ENCODE results near the gene DISP2. TPM values are rescaled to one million over a fixed set of nuclear protein-coding genes. Genes with fewer than 3 reads are reported as not detected.

DISP2 gene
- total RNA-seq, 1 experiment from 2014 or later: not detected

DNA sequence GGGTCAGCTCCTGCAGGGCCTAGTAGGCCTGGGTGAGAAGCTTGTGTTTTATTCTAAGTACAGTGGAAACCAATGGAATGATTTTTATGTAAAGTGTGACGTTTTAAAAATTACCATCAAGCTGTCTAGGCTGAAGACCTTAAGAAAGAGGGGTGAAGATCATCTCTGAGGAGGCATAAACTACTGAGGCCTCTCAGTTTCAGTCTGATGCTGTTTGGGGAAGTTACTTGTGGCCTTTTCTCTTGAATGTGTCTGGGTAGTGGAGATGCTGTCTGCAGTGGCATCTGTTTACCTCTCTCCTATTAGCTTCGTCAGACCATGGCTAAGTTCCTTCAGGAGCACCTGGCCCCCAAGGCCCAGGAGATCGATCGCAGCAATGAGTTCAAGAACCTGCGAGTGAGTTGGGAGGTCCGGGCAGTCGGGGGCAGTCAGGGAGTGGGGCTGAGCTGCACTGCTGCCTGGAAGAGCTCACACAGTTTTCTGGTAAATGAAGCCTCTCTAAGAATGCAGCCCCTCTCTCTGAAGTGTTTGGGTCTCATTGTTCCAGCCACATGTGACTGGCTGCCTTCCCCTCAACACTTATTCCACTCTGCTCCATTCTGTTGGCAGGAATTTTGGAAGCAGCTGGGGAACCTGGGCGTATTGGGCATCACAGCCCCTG is 49.4 kb downstream of the DISP2 start:
- DNase-seq (ENCODE audit: low read depth): no peak
- in situ Hi-C loops (cut with HindIII; ENCODE audit: low pct_unique_long_range_greater_than_20kb, low sequenced_read_pairs): no loop called here

DNA sequence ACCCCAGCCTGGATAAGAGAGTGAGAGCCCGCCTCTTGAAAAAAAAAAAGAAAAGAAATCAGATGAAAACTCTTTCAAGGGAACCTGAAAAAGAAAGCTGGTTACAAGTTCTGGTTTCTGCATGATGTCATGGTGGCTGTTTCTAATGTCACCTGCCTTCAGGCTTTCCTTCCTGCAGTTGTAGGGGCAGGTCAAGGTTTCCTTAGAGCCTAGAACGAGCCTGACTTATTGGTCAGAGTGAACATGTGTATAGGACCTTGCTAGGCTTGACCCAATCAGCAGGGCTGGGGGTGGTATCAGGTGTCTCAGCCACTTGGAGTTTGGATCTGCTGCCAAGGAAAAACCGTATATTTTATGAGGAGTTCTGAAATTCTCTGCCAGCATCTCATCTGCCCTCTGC is 51.3 kb downstream of the DISP2 start:
- in situ Hi-C loops (cut with HindIII; ENCODE audit: low pct_unique_long_range_greater_than_20kb, low sequenced_read_pairs): no loop called here
- DNase-seq (ENCODE audit: low read depth): no peak

DNA sequence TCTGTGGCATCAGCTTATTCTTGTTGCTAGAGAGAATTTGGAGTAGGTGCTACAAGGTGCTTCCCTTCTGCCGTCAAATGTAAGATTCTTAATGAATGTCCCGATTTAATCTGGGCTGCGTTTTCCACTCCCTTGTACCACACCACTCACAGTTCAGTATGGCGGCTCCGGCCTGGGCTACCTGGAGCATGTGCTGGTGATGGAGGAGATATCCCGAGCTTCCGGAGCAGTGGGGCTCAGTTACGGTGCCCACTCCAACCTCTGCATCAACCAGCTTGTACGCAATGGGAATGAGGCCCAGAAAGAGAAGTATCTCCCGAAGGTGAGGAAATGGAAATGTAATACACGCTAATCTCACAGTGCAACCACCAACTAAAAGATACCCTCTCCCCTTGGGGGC is 52.5 kb downstream of the DISP2 start:
- DNase-seq (ENCODE audit: low read depth): no peak
- in situ Hi-C loops (cut with HindIII; ENCODE audit: low pct_unique_long_range_greater_than_20kb, low sequenced_read_pairs): no loop called here

DNA sequence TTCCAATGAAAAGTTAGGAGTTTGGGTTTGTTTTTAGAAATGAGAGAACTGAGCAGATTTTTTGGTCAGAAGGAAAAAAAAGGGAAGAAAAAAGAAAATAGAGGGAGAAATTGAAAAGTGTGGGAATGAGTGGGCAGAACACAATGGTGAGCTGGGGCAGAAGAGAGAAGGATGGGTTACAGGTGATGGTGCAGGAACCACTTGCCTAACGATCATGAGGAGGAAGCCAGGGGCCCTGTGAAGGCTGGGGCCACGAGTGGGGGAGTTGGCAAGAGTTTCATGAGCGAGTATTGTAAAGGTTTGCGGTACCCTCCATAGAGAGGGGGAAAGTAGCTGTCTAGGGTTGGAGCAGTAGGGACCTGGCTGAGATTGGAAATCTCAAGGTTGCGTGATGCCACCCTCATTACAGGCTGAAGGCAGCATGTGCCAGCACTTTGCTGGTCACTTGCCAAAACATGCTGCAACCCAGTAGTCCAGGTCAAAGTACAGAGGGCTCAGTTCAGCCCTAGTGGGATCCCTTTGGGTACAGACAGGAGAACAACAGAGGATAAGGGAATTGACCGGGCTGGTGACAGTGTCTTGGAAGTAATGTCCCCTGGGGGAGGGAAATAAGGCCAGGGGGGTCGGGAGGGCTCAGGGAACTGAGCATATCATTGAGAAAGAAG is 54.2 kb downstream of the DISP2 start:
- in situ Hi-C loops (cut with HindIII; ENCODE audit: low pct_unique_long_range_greater_than_20kb, low sequenced_read_pairs): no loop called here
- DNase-seq (ENCODE audit: low read depth): no peak

DNA sequence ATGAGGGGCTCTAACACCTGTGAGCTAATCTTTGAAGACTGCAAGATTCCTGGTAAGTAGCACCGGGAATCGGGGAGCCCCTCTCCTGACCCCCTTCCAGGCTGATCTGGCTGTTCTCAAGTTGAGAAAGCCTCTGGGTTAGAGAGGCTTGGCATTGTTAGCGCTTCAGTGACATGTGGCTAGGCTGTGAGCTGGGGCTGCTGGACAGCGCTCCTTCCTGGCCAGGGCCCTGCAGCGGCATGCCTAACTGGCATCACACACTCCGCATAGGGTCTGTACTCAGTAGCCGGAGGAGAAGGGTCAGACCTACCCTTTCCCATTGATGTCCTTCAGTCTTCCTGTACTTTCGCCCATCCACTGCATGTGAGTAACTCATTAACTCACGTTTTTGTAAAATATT is 55.0 kb downstream of the DISP2 start:
- no peak for DNase-seq (ENCODE audit: low read depth)
- in situ Hi-C loops (cut with HindIII; ENCODE audit: low pct_unique_long_range_greater_than_20kb, low sequenced_read_pairs): no loop called here

DNA sequence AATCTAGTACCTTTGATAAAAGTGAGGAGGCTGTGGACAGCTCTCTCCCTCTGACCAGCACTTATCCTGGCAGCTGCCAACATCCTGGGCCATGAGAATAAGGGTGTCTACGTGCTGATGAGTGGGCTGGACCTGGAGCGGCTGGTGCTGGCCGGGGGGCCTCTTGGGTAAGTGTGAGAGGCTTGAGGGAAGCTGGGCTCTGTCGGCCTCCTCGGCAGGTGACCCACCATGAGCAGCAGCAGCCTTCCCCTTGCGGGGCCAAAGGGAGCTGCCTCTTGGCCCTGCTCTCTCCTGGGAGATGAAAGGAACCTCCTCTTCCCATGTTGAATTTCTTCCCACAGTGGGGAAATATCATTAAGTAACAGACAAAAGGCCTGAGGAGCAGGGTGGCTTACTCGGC is 56.8 kb downstream of the DISP2 start:
- DNase-seq (ENCODE audit: low read depth): no peak
- in situ Hi-C loops (cut with HindIII; ENCODE audit: low pct_unique_long_range_greater_than_20kb, low sequenced_read_pairs): no loop called here

DNA sequence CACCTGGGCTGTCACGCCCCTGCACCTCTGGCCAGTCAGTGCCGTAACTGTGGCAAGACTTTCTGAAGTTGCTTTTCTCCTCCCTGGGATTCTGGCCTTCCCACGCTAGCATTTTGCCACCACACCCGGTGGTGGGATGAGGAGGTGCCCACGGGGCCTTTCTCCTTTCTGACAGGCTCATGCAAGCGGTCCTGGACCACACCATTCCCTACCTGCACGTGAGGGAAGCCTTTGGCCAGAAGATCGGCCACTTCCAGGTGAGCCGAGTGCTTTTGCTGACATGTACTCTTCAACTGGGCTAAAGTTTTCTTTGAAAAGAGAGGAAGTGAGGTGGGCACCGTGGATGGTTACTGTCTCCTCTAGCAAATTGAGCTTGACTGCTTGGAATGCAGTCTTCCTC is 57.2 kb downstream of the DISP2 start:
- in situ Hi-C loops (cut with HindIII; ENCODE audit: low pct_unique_long_range_greater_than_20kb, low sequenced_read_pairs): no loop called here
- DNase-seq (ENCODE audit: low read depth): no peak

DNA sequence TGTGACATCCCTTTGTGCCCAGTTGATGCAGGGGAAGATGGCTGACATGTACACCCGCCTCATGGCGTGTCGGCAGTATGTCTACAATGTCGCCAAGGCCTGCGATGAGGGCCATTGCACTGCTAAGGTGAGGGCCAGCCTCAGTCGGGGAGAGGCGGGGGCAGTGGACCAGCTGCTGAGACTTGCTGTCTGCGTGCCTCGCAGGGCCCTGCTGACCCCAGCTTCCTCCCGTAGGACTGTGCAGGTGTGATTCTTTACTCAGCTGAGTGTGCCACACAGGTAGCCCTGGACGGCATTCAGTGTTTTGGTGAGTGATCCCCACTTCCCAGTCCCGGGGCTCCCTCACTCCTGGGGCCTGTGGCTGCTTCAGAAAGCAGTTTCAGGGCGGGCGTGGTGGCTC is 58.0 kb downstream of the DISP2 start:
- no peak for DNase-seq (ENCODE audit: low read depth)
- in situ Hi-C loops (cut with HindIII; ENCODE audit: low pct_unique_long_range_greater_than_20kb, low sequenced_read_pairs): no loop called here

DNA sequence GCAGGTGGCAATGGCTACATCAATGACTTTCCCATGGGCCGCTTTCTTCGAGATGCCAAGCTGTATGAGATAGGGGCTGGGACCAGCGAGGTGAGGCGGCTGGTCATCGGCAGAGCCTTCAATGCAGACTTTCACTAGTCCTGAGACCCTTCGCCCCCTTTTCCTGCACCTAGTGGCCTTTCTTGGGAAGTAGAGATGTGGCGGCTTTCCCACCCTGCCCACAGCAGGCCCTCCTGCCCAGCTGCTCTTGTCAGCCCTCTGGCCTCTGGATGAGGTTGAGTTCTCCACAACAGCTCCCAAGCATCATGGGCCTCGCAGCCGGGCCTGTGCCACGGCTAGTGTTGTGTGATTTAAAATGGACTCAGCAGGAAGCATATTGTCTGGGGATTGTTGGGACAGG is 60.1 kb downstream of the DISP2 start:
- no peak for DNase-seq (ENCODE audit: low read depth)
- in situ Hi-C loops (cut with HindIII; ENCODE audit: low pct_unique_long_range_greater_than_20kb, low sequenced_read_pairs): no loop called here

DNA sequence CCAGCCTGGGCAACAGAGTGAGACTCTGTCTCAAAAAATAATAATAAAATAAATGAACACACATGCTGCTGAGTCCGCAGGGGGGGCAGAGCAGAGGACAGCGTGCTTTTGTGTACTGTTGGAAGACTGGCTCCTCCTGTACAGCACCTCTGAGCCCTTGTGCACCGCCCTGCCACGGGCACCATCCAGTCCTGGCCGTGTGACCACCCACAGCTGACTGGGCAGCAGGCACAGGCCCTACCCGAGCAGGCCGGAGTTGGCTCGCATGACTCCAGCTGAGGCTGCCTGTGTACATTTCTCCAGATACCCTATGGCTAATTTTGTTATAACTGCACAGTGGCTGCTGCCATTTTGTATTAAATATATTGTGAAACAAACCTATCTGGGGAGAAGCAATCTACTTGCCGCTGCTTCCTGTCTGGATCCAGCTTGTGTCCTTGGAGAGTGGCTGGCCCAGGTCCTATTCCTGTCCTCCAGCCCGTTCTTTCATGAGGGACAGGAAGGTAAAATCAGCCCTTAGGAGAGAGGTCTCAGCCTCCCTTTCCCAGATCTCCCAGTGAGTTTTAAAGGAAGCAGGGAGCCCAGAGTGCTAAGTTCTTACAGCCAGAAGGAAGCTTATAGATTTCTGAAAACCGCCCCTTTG is 62.2 kb downstream of the DISP2 start:
- no peak for DNase-seq (ENCODE audit: low read depth)
- in situ Hi-C loops (cut with HindIII; ENCODE audit: low pct_unique_long_range_greater_than_20kb, low sequenced_read_pairs): no loop called here

DNA sequence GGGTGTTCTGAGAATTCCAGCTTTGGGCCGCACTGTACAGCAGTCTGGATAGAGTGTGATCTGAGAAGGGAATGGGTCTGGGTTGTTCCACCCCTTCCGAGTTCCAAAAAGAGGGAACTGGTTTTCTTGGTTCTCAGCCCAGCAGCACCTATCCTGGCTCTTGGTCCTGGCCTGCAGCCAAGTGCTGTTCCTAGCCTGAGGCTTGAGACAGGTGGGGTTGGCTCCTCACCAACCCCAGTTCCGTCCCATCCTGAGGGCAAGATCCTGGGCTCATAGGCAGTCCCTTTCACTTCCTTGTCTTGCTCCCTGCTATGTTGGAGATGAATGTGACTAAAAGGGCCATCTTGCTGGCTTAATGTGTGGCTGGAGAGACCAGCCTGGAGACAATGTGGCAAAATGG is 62.8 kb downstream of the DISP2 start:
- in situ Hi-C loops (cut with HindIII; ENCODE audit: low pct_unique_long_range_greater_than_20kb, low sequenced_read_pairs): no loop called here
- no peak for DNase-seq (ENCODE audit: low read depth)

DNA sequence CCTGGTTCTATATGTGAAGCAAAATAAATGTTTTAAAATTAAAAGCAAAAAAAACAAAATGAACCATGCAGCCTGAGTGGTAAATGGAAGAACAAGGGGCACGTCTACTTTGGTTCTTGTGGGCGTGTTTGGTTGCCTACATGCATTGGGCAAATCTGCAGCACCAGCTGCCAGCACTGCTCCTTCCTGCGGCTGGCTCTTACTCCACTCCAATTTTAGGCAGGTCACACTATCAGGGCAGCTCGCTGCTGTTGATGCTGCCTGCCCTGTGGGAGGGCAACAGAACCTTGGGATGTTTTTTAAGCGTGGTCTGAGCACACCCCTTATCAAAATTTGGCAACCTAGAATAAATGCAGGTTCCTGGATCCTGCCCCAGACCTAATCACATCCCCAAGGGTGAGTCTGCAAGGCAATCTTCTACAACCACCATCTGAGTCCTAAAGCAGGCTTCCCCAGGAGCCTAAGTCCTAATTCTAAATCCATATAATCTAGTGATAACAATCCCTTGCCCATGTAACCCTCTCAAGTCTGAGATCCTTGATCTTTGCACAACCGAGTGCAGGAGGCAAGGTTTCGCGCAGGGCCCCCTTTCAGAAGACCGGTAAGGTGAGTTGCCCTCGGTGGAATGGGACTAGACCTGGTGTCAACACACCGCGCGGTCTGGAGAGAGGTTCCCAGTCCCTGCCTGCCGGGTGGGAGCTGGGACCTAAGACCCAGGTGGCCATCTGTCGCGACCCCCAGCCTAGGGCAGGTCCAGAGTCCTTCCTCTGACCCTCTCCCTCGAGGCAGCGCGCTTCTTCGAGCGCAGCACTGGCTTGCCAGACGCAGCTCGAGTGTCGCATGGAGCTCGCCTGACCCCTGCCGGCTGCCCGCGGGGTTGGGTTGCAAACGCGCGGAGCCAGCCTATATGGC is 63.5 kb downstream of the DISP2 start:
- DNase-seq (ENCODE audit: low read depth): no peak
- in situ Hi-C loops (cut with HindIII; ENCODE audit: low pct_unique_long_range_greater_than_20kb, low sequenced_read_pairs): no loop called here

DNA sequence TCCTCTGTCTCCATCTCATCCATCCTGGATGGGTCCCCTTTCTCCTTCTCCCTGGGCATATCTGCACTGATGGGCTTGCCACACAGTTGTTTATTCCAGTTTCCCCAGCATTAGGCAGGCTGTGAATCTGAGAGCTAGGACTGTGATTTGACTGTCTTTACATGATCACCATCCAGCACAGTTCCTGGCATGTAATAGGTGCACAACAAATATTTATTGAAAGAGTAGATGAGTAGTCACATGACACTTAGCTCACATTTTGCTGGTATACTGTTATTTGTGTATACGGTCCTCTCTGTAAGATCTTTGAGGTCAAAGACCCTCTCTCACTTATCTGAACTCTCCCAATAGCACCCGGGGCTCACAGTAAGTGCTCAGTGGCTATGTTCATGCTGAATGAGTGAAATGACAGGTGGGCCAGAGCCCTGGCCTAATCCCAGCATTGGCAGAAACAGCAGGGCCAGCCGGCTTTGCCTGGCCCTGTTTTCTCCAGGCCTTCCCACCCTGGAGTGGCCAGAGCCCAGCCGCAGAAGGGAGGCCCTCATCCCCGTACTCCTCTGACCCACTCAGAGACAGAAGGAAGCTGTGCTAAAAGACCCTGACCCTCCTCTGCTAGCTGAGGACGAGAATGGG is 66.6 kb downstream of the DISP2 start:
- in situ Hi-C loops (cut with HindIII; ENCODE audit: low pct_unique_long_range_greater_than_20kb, low sequenced_read_pairs): no loop called here
- no peak for DNase-seq (ENCODE audit: low read depth)

DNA sequence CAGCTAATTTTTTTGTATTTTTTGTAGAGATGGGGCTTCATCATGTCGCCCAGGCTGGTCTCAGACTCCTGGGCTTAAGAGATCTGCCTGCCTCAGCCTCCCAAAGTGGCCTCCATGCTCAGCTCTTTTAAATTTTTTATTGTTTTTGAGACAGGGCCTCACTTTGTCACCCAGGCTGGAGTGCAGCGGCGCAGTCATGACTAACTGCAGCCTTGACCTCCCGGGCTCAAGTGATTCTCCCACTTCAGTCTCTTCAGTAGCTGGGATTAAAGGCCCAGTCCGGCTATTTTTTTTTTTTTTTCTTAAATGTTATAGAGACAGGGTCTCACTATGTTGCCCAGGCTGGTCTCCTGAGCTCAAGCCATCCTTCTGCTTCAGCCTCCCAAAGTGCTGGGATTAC is 67.7 kb downstream of the DISP2 start:
- DNase-seq (ENCODE audit: low read depth): no peak
- in situ Hi-C loops (cut with HindIII; ENCODE audit: low pct_unique_long_range_greater_than_20kb, low sequenced_read_pairs): no loop called here

DNA sequence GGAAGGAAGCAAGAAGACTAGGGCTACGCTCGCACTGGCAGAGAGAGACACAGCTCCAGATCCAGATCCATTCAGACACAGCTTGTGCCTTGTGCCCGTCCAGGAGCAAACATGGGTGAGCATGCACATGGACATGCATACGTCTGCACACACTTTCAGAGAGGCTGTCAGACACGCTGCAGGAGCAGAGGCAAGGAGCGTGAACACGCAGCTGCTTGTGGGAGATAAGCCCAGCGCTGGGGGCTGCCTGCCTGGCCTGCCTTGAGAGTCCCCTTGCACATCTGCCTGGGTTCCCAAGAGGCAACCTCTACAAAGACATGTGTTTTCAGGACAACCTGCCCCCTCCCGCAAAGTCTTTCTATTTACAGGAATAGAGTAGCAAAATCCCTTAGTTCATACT is 69.2 kb downstream of the DISP2 start:
- DNase-seq (ENCODE audit: low read depth): no peak
- in situ Hi-C loops (cut with HindIII; ENCODE audit: low pct_unique_long_range_greater_than_20kb, low sequenced_read_pairs): no loop called here

DNA sequence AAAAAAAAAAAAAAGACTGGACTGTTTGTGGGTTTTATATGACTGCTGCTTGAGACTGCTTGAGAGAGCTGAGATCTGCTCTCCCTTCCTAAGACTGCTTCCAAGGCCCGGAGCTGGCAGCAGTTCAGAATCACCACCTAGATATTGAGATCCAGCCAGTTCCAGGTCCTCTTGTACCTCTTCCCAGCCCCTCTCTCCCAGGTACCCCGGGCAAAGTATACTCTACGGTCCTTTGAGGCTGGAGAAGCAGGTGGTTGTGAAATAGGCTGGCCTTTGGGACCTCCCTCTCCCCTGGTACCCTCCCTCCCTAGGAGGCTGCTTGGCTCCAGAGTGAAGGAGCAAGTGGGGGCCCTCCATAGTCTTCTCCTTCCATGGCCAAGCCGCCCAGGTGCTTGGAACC is 70.2 kb downstream of the DISP2 start:
- in situ Hi-C loops (cut with HindIII; ENCODE audit: low pct_unique_long_range_greater_than_20kb, low sequenced_read_pairs): no loop called here
- no peak for DNase-seq (ENCODE audit: low read depth)

All from Caki2 (cell line).